Stimulated activated naive CD8-positive, alpha-beta T cell treated with anti-CD3 and anti-CD28 coated beads, Interleukin-15, Interleukin-2, amounts not matched to agents 100 ng/mL and 50 ng/mL, for 24 hours (primary cell): ENCODE results near the gene IER3.
"Not testable (repeated sequence)": the region's sequence is repeated elsewhere in the genome, so short reads cannot be mapped to it uniquely, and the experiment has no call there.

Experiments
- H3K27ac Mint-ChIP-seq: one replicate; pipeline ENCODE4 v1.8.0; 2021; ENCODE audit warnings: mild to moderate bottlenecking, mixed read lengths
- H3K27me3 Mint-ChIP-seq: one replicate; pipeline ENCODE4 v1.8.0; 2021; ENCODE audit warnings: mixed read lengths
- H3K36me3 Mint-ChIP-seq: one replicate; pipeline ENCODE4 v1.8.0; 2021; ENCODE audit warnings: low read depth, mixed read lengths
- H3K4me1 Mint-ChIP-seq: one replicate; pipeline ENCODE4 v1.8.0; 2021; ENCODE audit warnings: low read depth, mixed read lengths
- H3K4me3 Mint-ChIP-seq: one replicate; pipeline ENCODE4 v1.8.0; 2021; ENCODE audit warnings: mild to moderate bottlenecking, mixed read lengths
- H3K9me3 Mint-ChIP-seq: one replicate; pipeline ENCODE4 v1.8.0; 2021; ENCODE audit warnings: mixed read lengths

Gene IER3

DNA sequence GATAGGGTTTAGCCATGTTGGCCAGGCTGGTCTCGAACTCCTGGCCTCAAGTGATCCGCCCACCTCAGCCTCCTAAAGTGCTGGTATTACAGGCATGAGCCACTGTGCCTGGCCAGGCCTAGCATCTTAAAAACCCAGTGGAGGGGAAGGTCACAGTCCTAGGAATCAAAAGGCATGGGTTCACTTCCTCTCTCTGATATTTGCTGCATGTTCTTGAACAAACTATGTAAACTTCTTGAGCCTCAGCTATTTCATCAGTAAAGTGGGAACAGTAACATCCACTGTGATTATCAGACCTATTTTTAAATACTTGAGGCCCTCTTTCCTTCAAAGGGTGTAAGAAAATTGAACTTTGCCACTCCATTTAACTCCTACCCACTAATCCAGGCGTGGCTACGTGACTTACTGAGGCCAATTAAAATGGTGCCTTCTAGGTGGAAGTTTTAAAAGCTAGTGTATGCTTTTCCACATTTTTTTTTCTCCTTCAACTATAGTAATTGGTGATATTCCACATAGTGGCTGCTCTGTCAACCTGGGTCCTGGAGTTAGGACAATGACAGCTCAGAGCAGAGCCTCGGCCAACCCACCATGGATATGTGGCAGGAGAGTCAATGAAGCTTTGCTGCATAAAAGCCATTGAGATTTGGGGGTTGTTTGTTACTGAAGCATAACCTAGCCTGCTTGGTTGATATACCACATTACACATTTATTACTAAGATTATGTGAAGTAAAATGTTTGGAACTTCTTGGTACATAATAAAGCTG, 32.2 kb upstream of the IER3 start:
- peaks cover 67% of the 10 kb centered on the region for H3K4me1 Mint-ChIP-seq
- H3K9me3 Mint-ChIP-seq = no peaks in the 10 kb centered on the region
- peaks cover 5% of the 10 kb centered on the region for H3K36me3 Mint-ChIP-seq
- no peak overlapping the region for H3K4me3 Mint-ChIP-seq
- H3K27me3 Mint-ChIP-seq = no peaks in the 10 kb centered on the region
- no peak overlapping the region for H3K27ac Mint-ChIP-seq

DNA sequence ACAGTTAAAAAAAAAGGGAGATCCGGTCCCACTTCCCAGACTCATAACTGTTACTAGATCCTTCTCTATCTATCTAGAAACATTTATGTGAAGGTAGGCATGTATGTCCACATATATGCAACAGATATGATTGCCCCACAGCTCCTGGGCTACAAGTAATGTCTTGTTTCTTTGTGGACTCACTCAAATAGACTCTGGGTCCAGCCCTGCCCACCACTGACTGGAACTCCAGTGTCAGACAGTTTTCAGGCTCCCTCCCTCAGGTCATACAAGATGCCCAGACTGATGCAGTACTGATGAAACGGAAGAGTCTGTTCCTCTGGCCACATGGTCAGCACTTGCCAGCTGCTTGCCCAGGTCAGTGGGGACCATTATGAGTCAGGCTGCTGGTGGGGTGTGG, 30.8 kb upstream of the IER3 start:
- peak overlapping the region; percentile 61 for H3K27ac Mint-ChIP-seq
- H3K4me3 Mint-ChIP-seq = no peak overlapping the region
- no peaks in the 10 kb centered on the region for H3K27me3 Mint-ChIP-seq
- peaks cover 69% of the 10 kb centered on the region for H3K4me1 Mint-ChIP-seq
- H3K36me3 Mint-ChIP-seq = peaks cover 5% of the 10 kb centered on the region
- no peaks in the 10 kb centered on the region for H3K9me3 Mint-ChIP-seq

- no peaks in the 10 kb centered on the region for H3K27me3 Mint-ChIP-seq
- no peak overlapping the region for H3K27ac Mint-ChIP-seq
- peaks cover 5% of the 10 kb centered on the region for H3K36me3 Mint-ChIP-seq
- H3K9me3 Mint-ChIP-seq = no peaks in the 10 kb centered on the region
- H3K4me3 Mint-ChIP-seq = no peak overlapping the region
- peaks cover 69% of the 10 kb centered on the region for H3K4me1 Mint-ChIP-seq
Observed at GRCh38 chr6:30774701-30775100, 30.4 kb upstream of the IER3 start.

- Mint-ChIP-seq H3K9me3 (no peaks in the 10 kb centered on the region), H3K4me3 (peak overlapping the region; percentile 78), H3K27ac (peak overlapping the region; percentile 100)
Observed at GRCh38 chr6:30770592-30770991, 26.2 kb upstream of the IER3 start.

DNA sequence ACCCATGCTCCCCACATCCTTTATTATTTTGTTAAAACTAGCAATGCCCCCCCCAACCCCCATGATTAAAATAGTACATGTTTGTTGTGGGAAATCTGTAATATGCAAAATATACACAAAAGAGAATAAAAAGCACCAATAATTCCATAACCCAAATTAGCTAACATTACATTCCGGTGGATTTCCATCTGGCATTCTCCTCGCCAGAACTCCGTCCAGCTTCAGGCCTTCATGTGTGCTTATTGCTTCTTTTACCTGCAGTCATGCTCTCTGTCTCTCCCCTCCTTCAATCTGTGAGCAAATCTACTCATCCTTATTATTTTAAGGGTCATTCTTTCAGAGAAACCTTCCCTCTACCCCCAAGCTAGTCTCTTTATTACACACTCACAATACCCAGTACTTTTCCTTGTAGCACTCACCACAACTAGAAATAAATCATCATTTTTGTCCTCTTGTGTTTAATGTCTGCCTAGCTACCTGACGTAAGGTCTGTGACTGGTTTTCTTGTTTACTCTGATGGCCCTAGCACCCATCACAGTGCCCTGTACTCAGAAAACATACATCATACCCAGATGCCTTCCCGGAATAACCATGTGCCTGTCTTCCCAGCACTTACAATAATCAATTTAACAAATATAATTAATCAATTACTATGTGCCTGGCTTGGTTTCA, 25.6 kb upstream of the IER3 start:
- Mint-ChIP-seq H3K27ac (peak overlapping the region; percentile 100), H3K4me1 (peaks cover 84% of the 10 kb centered on the region), H3K4me3 (peak overlapping the region; percentile 78), H3K36me3 (peaks cover 5% of the 10 kb centered on the region), H3K27me3 (no peaks in the 10 kb centered on the region), H3K9me3 (no peaks in the 10 kb centered on the region)

More at GRCh38 chr6:30770592-30770991, 26.2 kb upstream of the IER3 start:
- no peaks in the 10 kb centered on the region for H3K27me3 Mint-ChIP-seq
- H3K4me1 Mint-ChIP-seq = peaks cover 84% of the 10 kb centered on the region
- H3K36me3 Mint-ChIP-seq = peaks cover 5% of the 10 kb centered on the region

- peaks cover 89% of the 10 kb centered on the region for H3K4me1 Mint-ChIP-seq
- H3K27me3 Mint-ChIP-seq = no peaks in the 10 kb centered on the region
- H3K9me3 Mint-ChIP-seq = no peaks in the 10 kb centered on the region
- H3K36me3 Mint-ChIP-seq = peaks cover 5% of the 10 kb centered on the region
- peak overlapping the region; percentile 78 for H3K4me3 Mint-ChIP-seq
- H3K27ac Mint-ChIP-seq = peak overlapping the region; percentile 100
Observed at GRCh38 chr6:30769088-30769852, 24.9 kb upstream of the IER3 start.

- Mint-ChIP-seq H3K4me1 (peaks cover 89% of the 10 kb centered on the region), H3K4me3 (peak overlapping the region; percentile 78), H3K27me3 (no peaks in the 10 kb centered on the region), H3K9me3 (no peaks in the 10 kb centered on the region), H3K36me3 (peaks cover 5% of the 10 kb centered on the region), H3K27ac (peak overlapping the region; percentile 100)
Observed at GRCh38 chr6:30768634-30769087, 24.3 kb upstream of the IER3 start.

DNA sequence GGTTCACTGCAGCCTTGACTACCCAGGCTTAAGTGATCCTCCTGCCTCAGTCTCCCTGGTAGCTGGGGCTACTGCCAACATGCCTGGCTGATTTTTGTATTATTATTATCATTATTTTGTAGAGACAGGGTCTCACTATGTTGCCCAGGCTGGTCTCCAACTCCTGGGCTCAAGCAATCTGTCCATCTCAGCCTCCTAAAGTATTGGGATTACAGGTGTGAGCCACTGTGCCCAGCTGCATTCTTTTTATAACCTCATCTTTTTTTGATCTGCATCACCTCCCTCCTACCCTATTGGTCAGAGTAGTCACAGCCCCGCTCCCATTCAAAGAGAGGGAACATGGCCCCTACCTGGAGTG, 23.6 kb upstream of the IER3 start:
- H3K27me3 Mint-ChIP-seq = no peaks in the 10 kb centered on the region
- peak overlapping the region; percentile 100 for H3K27ac Mint-ChIP-seq
- H3K9me3 Mint-ChIP-seq = no peaks in the 10 kb centered on the region
- H3K4me1 Mint-ChIP-seq = peaks cover 91% of the 10 kb centered on the region
- H3K36me3 Mint-ChIP-seq = peaks cover 5% of the 10 kb centered on the region
- H3K4me3 Mint-ChIP-seq = peak overlapping the region; percentile 78

- no peaks in the 10 kb centered on the region for H3K27me3 Mint-ChIP-seq
- peaks cover 85% of the 10 kb centered on the region for H3K4me1 Mint-ChIP-seq
- no peaks in the 10 kb centered on the region for H3K9me3 Mint-ChIP-seq
- H3K36me3 Mint-ChIP-seq = peaks cover 5% of the 10 kb centered on the region
- H3K27ac Mint-ChIP-seq = peak overlapping the region; percentile 100
- H3K4me3 Mint-ChIP-seq = peak overlapping the region; percentile 78
Observed at GRCh38 chr6:30767158-30767943, 23.0 kb upstream of the IER3 start.

GRCh38 chr6:30766461-30767157, 22.3 kb upstream of the IER3 start:
- Mint-ChIP-seq H3K27ac (peak overlapping the region; percentile 100), H3K36me3 (no peaks in the 10 kb centered on the region), H3K4me1 (peaks cover 83% of the 10 kb centered on the region), H3K27me3 (no peaks in the 10 kb centered on the region), H3K4me3 (peak overlapping the region; percentile 78), H3K9me3 (no peaks in the 10 kb centered on the region)

- not testable (repeated sequence) for H3K9me3 Mint-ChIP-seq, H3K27me3 Mint-ChIP-seq, H3K36me3 Mint-ChIP-seq, H3K4me3 Mint-ChIP-seq
- Mint-ChIP-seq H3K27ac (peak overlapping the region; percentile 59), H3K4me1 (peaks cover 83% of the 10 kb centered on the region)
Observed at GRCh38 chr6:30765495-30765894, 21.1 kb upstream of the IER3 start.

GRCh38 chr6:30764490-30765043, 20.2 kb upstream of the IER3 start:
- H3K9me3 Mint-ChIP-seq, H3K36me3 Mint-ChIP-seq, H3K4me3 Mint-ChIP-seq, H3K27me3 Mint-ChIP-seq: not testable (repeated sequence)
- Mint-ChIP-seq H3K4me1 (peaks cover 73% of the 10 kb centered on the region), H3K27ac (peak overlapping the region; percentile 89)

DNA sequence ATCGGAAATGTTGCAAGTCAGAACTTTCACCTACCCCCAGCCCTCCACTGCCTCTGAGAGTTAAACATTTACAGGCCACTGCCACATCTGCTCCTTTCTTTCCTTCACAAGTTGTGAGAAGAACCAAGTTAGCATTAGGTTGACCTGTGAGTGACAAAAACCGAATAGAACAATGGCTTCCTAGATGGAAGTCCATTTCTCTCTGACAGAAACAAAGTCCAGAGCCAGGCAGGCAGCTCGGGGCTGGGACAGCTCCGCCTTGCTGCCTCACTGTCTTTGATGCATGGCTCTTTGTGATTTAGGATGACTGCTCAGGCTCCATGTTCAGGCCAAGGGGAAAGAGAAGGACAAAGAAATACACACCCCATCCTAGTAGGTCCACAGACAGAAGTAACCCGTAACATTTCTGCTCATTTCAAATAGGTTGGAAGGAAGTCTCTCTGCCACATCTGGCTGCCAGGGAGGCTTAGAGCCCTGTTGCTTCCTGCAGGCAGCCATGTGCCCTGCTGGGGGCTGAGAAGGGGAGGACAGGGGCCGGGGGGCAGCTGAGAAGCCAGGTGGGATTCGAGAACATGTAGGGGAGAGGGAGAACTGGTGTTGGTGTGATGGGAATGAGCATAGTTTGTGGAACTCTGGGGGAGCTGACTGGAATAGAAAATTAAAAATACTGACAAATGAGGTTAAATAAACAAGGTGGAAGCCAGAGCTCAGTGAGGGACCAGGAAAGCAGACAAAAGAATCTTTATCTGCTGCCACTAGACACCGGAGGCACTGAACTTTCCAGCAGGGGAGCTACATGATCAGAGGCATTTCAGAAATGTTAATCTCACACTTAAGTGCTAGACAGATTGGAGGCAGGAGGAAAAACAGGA, 19.5 kb upstream of the IER3 start:
- no peak overlapping the region for H3K4me3 Mint-ChIP-seq

More for the DNA sequence above, 19.5 kb upstream of the IER3 start:
- peaks cover 73% of the 10 kb centered on the region for H3K4me1 Mint-ChIP-seq
- H3K27ac Mint-ChIP-seq = peak overlapping the region; percentile 89
- H3K27me3 Mint-ChIP-seq = no peaks in the 10 kb centered on the region
- H3K36me3 Mint-ChIP-seq = no peaks in the 10 kb centered on the region
- H3K9me3 Mint-ChIP-seq = no peaks in the 10 kb centered on the region
